Thymus (tissue), 11 donors: ENCODE data around the gene SAMD4B. TPM values are rescaled to one million over a fixed set of nuclear protein-coding genes. Genes with fewer than 3 reads are reported as not detected.
"Not testable (repeated sequence)": the region's sequence is repeated elsewhere in the genome, so short reads cannot be mapped to it uniquely, and the experiment has no call there.

Experiments
- DNase-seq, 9 donors: peaks; one replicate each; pipeline ENCODE4 v3.0.0-alpha.2; 2013; ENCODE audit warnings: low spot score in 9 of 9, low read depth in 6 of 9, missing footprints in 1 of 9
- H3K27ac ChIP-seq, 2 donors: one replicate each; pipeline ENCODE4 v1.5.1; 2013; ENCODE audit warnings: control low read depth in 1 of 2, low read depth in 1 of 2, low read length in 1 of 2, mild to moderate bottlenecking in 1 of 2, moderate library complexity in 1 of 2
- H3K27me3 ChIP-seq, 2 donors: one replicate each; pipeline ENCODE4 v1.5.1; 2013; ENCODE audit warnings: low read length in 1 of 2; ENCODE audit not compliant: control insufficient read depth in 2 of 2, insufficient read depth in 1 of 2
- H3K36me3 ChIP-seq, 2 donors: one replicate each; pipeline ENCODE4 v1.5.1; 2013; ENCODE audit warnings: low read length in 1 of 2, mild to moderate bottlenecking in 1 of 2, moderate library complexity in 1 of 2; ENCODE audit not compliant: control insufficient read depth in 2 of 2, insufficient read depth in 2 of 2
- H3K4me1 ChIP-seq, 2 donors: one replicate each; pipeline ENCODE4 v1.5.1; 2013; ENCODE audit warnings: low read length in 2 of 2; ENCODE audit not compliant: control insufficient read depth in 2 of 2, insufficient read depth in 2 of 2
- H3K4me3 ChIP-seq, 2 donors: one replicate each; pipeline ENCODE4 v1.5.1; 2013; ENCODE audit warnings: low read length in 2 of 2, control low read depth in 1 of 2, mild to moderate bottlenecking in 1 of 2
- H3K9me3 ChIP-seq, 2 donors: one replicate each; pipeline ENCODE4 v1.5.1; 2013; ENCODE audit warnings: low read length in 1 of 2, mild to moderate bottlenecking in 1 of 2; ENCODE audit not compliant: control insufficient read depth in 2 of 2, insufficient read depth in 1 of 2
- WGBS: extraction: QIAGEN DNeasy Blood & Tissue Kit; methylation state at CpG from one replicate; pipeline ENCODE4 v1.1.7; 2013; 5-methylcytosine and 5-hydroxymethylcytosine counted together
- polyA plus RNA-seq: library from polyadenylated mRNA; stranded (reverse); fragments of 200-250 nt; gene quantifications from one replicate; pipeline ENCODE4 v1.2.3, GENCODE V29; 2013
- total RNA-seq: library from RNA; stranded (reverse); fragments of 120-200 nt; gene quantifications from one replicate; pipeline ENCODE4 v1.2.4, GENCODE V29; 2013
- donor health status: healthy.

Gene SAMD4B
- total and polyA plus RNA-seq, 2 donors: 11.7 to 64.9 TPM

- H3K36me3 ChIP-seq: peaks cover 0 to 39% of the 10 kb centered on the region in 2 donors
- DNase-seq: no peak
- no peak overlapping the region for H3K4me3 ChIP-seq
- 94% methylated on average over 18 of the region's 18 CpGs for WGBS
- peaks cover 0 to 11% of the 10 kb centered on the region in 2 donors for H3K4me1 ChIP-seq
- no peak overlapping the region for H3K27ac ChIP-seq
- no peaks in the 10 kb centered on the region for H3K9me3 ChIP-seq
- peaks cover 0 to 56% of the 10 kb centered on the region in 2 donors for H3K27me3 ChIP-seq
Observed at GRCh38 chr19:39308531-39309304, 33.5 kb upstream of the SAMD4B start.

- H3K36me3 ChIP-seq: peaks cover 2 to 44% of the 10 kb centered on the region in 2 donors
- DNase-seq: not testable (repeated sequence)
Observed at GRCh38 chr19:39309305-39309670, 32.9 kb upstream of the SAMD4B start.

GRCh38 chr19:39310558-39311311, 31.5 kb upstream of the SAMD4B start:
- H3K4me1 ChIP-seq: peaks cover 0 to 11% of the 10 kb centered on the region in 2 donors
- no peak overlapping the region for H3K4me3 ChIP-seq
- no peak for DNase-seq
- H3K27ac ChIP-seq: no peak overlapping the region
- no peaks in the 10 kb centered on the region for H3K9me3 ChIP-seq
- H3K27me3 ChIP-seq: peaks cover 0 to 37% of the 10 kb centered on the region in 2 donors
- WGBS: 94% methylated on average over 11 of the region's 11 CpGs
- peaks cover 5 to 53% of the 10 kb centered on the region in 2 donors for H3K36me3 ChIP-seq

More at GRCh38 chr19:39309305-39309670, 32.9 kb upstream of the SAMD4B start:
- Histone ChIP-seq H3K4me1 (peaks cover 0 to 11% of the 10 kb centered on the region in 2 donors), H3K27me3 (peaks cover 0 to 51% of the 10 kb centered on the region in 2 donors)
- not testable (repeated sequence) for H3K4me3 ChIP-seq, H3K27ac ChIP-seq, H3K9me3 ChIP-seq
- WGBS: 96% methylated on average over 7 of the region's 7 CpGs

- H3K36me3 ChIP-seq: peaks cover 5 to 53% of the 10 kb centered on the region in 2 donors
- H3K27ac ChIP-seq: no peak overlapping the region
- no peaks in the 10 kb centered on the region for H3K4me1 ChIP-seq
- H3K9me3 ChIP-seq: no peaks in the 10 kb centered on the region
- no peak for DNase-seq
- 98% methylated on average over 64 of the region's 64 CpGs for WGBS
- no peak overlapping the region for H3K4me3 ChIP-seq
- peaks cover 0 to 2% of the 10 kb centered on the region in 2 donors for H3K27me3 ChIP-seq
Observed at GRCh38 chr19:39314016-39314728, 28.0 kb upstream of the SAMD4B start.

- WGBS: 96% methylated on average over 1 of the region's 1 CpG
- Histone ChIP-seq H3K4me3 (no peak overlapping the region), H3K4me1 (peaks cover 9% of the 10 kb centered on the region in 2 donors), H3K9me3 (no peaks in the 10 kb centered on the region), H3K27me3 (peaks cover 0 to 7% of the 10 kb centered on the region in 2 donors), H3K27ac (no peak overlapping the region), H3K36me3 (peaks cover 5 to 48% of the 10 kb centered on the region in 2 donors)
- no peak for DNase-seq
Observed at GRCh38 chr19:39315933-39316332, 26.3 kb upstream of the SAMD4B start.

GRCh38 chr19:39316627-39317321, 25.4 kb upstream of the SAMD4B start:
- Histone ChIP-seq H3K4me1 (peaks cover 9 to 13% of the 10 kb centered on the region in 2 donors), H3K36me3 (peaks cover 5 to 41% of the 10 kb centered on the region in 2 donors), H3K27ac (no peak overlapping the region), H3K9me3 (no peaks in the 10 kb centered on the region), H3K4me3 (no peak overlapping the region), H3K27me3 (peaks cover 0 to 11% of the 10 kb centered on the region in 2 donors)
- DNase-seq: no peak
- WGBS: 92% methylated on average over 12 of the region's 12 CpGs

GRCh38 chr19:39317476-39317875, 24.7 kb upstream of the SAMD4B start:
- DNase-seq: no peak
- Histone ChIP-seq H3K4me1 (peaks cover 9 to 13% of the 10 kb centered on the region in 2 donors), H3K27ac (no peak overlapping the region), H3K4me3 (no peak overlapping the region), H3K27me3 (peaks cover 0 to 11% of the 10 kb centered on the region in 2 donors), H3K36me3 (peaks cover 5 to 36% of the 10 kb centered on the region in 2 donors), H3K9me3 (no peaks in the 10 kb centered on the region)
- 95% methylated on average over 4 of the region's 4 CpGs for WGBS

- DNase-seq: no peak
- Histone ChIP-seq H3K9me3 (no peaks in the 10 kb centered on the region), H3K36me3 (peaks cover 5 to 32% of the 10 kb centered on the region in 2 donors), H3K4me1 (peaks cover 9 to 13% of the 10 kb centered on the region in 2 donors), H3K27ac (no peak overlapping the region), H3K4me3 (no peak overlapping the region), H3K27me3 (peaks cover 0 to 11% of the 10 kb centered on the region in 2 donors)
- WGBS: 96% methylated on average over 5 of the region's 5 CpGs
Observed at GRCh38 chr19:39318071-39318470, 24.1 kb upstream of the SAMD4B start.
